Astrocyte of the spinal cord (primary cell): Measurements from ENCODE around the gene MEF2C.

ENCODE experiments used
- DNase-seq: peaks from one replicate; pipeline ENCODE4 v3.0.0; 2011; ENCODE audit warnings: low read depth, low spot score
- H3K4me3 ChIP-seq: 2 replicates; pipeline ENCODE4 v1.5.1; 2011; ENCODE audit warnings: low read depth, mild to moderate bottlenecking, low read length, moderate library complexity
- in situ Hi-C: cut with HindIII; loops from 2 replicates; pipeline ENCODE4 v1.10.0; 2017; ENCODE audit warnings: low sequenced_read_pairs
- TF ChIP-seq, protein P1 (sequence below): IDR thresholded peaks from 2 replicates; pipeline ENCODE4 v1.5.1; 2012; ENCODE audit warnings: low read depth, mild to moderate bottlenecking, low read length, inconsistent platforms

Gene MEF2C

GRCh38 chr5:88700121-88700520 lies 182.9 kb downstream of the MEF2C start:
- in situ Hi-C loops = no loop called here
- no peak for DNase-seq
- H3K4me3 ChIP-seq = no peak overlapping the region
- TF ChIP-seq, protein P1, sequence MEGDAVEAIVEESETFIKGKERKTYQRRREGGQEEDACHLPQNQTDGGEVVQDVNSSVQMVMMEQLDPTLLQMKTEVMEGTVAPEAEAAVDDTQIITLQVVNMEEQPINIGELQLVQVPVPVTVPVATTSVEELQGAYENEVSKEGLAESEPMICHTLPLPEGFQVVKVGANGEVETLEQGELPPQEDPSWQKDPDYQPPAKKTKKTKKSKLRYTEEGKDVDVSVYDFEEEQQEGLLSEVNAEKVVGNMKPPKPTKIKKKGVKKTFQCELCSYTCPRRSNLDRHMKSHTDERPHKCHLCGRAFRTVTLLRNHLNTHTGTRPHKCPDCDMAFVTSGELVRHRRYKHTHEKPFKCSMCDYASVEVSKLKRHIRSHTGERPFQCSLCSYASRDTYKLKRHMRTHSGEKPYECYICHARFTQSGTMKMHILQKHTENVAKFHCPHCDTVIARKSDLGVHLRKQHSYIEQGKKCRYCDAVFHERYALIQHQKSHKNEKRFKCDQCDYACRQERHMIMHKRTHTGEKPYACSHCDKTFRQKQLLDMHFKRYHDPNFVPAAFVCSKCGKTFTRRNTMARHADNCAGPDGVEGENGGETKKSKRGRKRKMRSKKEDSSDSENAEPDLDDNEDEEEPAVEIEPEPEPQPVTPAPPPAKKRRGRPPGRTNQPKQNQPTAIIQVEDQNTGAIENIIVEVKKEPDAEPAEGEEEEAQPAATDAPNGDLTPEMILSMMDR = no peak

- TF ChIP-seq, protein P1 = no peak
- in situ Hi-C loops = loop anchor here (25.0 kb wide), 1 partner anchor 561 kb away; no protein-coding TSS in a partner anchor
- DNase-seq = no peak
- H3K4me3 ChIP-seq = no peak overlapping the region
Measured at GRCh38 chr5:88698290-88698689, 184.7 kb downstream of the MEF2C start.

- no peak for DNase-seq
- TF ChIP-seq, protein P1 = no peak
- no peak overlapping the region for H3K4me3 ChIP-seq
- in situ Hi-C loops = loop anchor here (25.0 kb wide), 1 partner anchor 559 kb away; no protein-coding TSS in a partner anchor
Measured at GRCh38 chr5:88696466-88696865, 186.5 kb downstream of the MEF2C start.

GRCh38 chr5:88695931-88696330 lies 187.1 kb downstream of the MEF2C start:
- no peak overlapping the region for H3K4me3 ChIP-seq
- in situ Hi-C loops = loop anchor here (25.0 kb wide), 1 partner anchor 559 kb away; no protein-coding TSS in a partner anchor
- DNase-seq = no peak
- TF ChIP-seq, protein P1 = no peak

- no peak for DNase-seq
- in situ Hi-C loops = loop anchor here (25.0 kb wide), 1 partner anchor 558 kb away; no protein-coding TSS in a partner anchor
- TF ChIP-seq, protein P1 = no peak
- peak overlapping the region; percentile 7 for H3K4me3 ChIP-seq
Measured at GRCh38 chr5:88695232-88695631, 187.8 kb downstream of the MEF2C start.

DNA sequence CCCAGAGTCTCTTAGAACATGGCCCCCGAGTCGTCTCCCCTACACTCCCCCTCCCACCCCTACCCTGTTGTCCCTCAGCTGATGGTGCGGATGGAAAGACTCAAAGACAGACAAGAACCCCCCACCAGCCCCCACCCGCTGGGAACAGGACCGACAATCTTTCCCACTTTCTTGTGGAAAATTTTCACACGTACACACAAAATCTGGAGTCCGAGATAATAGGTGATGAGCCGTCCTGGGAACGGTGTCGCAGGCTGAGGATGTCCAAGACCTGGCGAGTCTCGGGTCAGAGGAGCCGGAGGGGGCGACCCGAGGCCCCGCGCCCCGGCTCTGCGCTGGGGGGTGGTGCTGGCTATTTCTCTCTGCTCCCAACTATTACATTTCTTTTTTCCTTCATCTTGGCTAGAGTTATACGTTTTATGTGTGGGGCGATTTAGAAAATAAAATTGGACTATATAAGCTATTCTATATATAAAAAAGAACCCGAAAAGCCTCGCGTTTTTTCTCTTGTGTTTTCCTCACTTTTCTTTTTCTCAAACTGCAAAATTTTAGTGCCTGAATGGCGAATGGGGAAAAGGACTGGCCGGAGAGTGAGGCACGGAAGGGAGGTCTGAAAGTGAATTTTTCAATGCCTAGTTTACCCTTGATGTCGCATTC lies 188.8 kb downstream of the MEF2C start:
- H3K4me3 ChIP-seq = no peak overlapping the region
- no peak for DNase-seq
- in situ Hi-C loops = loop anchor here (25.0 kb wide), 1 partner anchor 557 kb away; no protein-coding TSS in a partner anchor
- TF ChIP-seq, protein P1 = no peak
